Kidney (tissue), 14 donors: Measurements from ENCODE around the gene EIF3L. TPM values are rescaled to one million over a fixed set of nuclear protein-coding genes. Genes with fewer than 3 reads are reported as not detected.

Source experiments
- DNase-seq, 5 donors: peaks; one replicate each; pipeline ENCODE4 v3.0.0-alpha.2; 2013 to 2020
- FAIRE-seq: peaks from 2 replicates; lab custom pipeline; 2012; peaks lifted over from hg19 to GRCh38; lab: Jason Lieb, UNC
- H3K27ac ChIP-seq, 2 donors: one replicate each; pipeline ENCODE4 v1.7.0; 2013; ENCODE audit warnings: low read depth in 2 of 2, low read length in 2 of 2, inconsistent platforms in 1 of 2
- H3K27me3 ChIP-seq: one replicate; pipeline ENCODE4 v1.7.1; 2013; ENCODE audit warnings: low read length, inconsistent platforms; ENCODE audit not compliant: control insufficient read depth, insufficient read depth
- H3K36me3 ChIP-seq, 3 donors: one replicate each; pipeline versions ENCODE4 v1.7.0 to v1.7.1; 2013; ENCODE audit warnings: low read length in 3 of 3, control low read depth in 1 of 3, inconsistent platforms in 1 of 3; ENCODE audit not compliant: insufficient read depth in 3 of 3, control insufficient read depth in 2 of 3
- H3K4me1 ChIP-seq, 3 donors: one replicate each; pipeline versions ENCODE4 v1.7.0 to v1.7.1; 2013; ENCODE audit warnings: low read length in 3 of 3, inconsistent platforms in 1 of 3, low read depth in 1 of 3; ENCODE audit not compliant: control insufficient read depth in 2 of 3, insufficient read depth in 2 of 3
- H3K4me3 ChIP-seq, 3 donors: one replicate each; pipeline versions ENCODE4 v1.7.0 to v1.8.1; 2013; ENCODE audit warnings: low read length in 3 of 3, control low read depth in 1 of 3, inconsistent platforms in 1 of 3
- H3K9ac ChIP-seq, 3 donors: one replicate each; pipeline versions ENCODE4 v1.7.0 to v1.7.1; 2013; ENCODE audit warnings: low read length in 3 of 3, control low read depth in 1 of 3, inconsistent platforms in 1 of 3
- H3K9me3 ChIP-seq, 3 donors: one replicate each; pipeline versions ENCODE4 v1.7.0 to v1.7.1; 2013; ENCODE audit warnings: low read length in 3 of 3, control low read depth in 1 of 3, inconsistent platforms in 1 of 3; ENCODE audit not compliant: control insufficient read depth in 2 of 3, insufficient read depth in 1 of 3
- CTCF ChIP-seq: IDR thresholded peaks from 3 replicates; pipeline ENCODE4 v1.5.1; 2012; ENCODE audit warnings: mild to moderate bottlenecking, moderate library complexity, borderline replicate concordance; ENCODE audit not compliant: insufficient read depth; ENCODE audit errors: extremely low read depth
- intact Hi-C: fragments of 100-400 bp; cut with DNase I; formaldehyde crosslinking; loops from one replicate; pipeline ENCODE4 v1.11.1; 2022
- polyA plus RNA-seq: library from polyadenylated mRNA; stranded (reverse); fragments of 350-450 nt; fragmentation: Illumina TruSeq; extraction: RNeasy Lipid Tissue Mini Kit (QIAGEN cat#74804); gene quantifications from one replicate; pipeline ENCODE4 v1.2.3, GENCODE V29; 2014; ENCODE audit warnings: low read depth, low replicate concordance; ENCODE audit not compliant: insufficient read depth
- total RNA-seq: library from RNA; stranded (reverse); fragmentation: NEBNext Ultra II Directional; extraction: Animal tissue kit (Norgen Biotek cat#: 25700); gene quantifications from one replicate; pipeline ENCODE4 v1.2.1, GENCODE V29; 2021
- donor health status: control.
- donor health status: control.
- donor health status: control.
- donor health status: control.
- donor health status: control.
- donor health status: DM: yes; HTN: yes; CAD: no.
- donor health status: Normal renal cell carcinoma (clear cell type).

The EIF3L gene
- total and polyA plus RNA-seq, 2 donors from 2014 or later, result 352 to 376 TPM

GRCh38 chr22:37822079-37822833, 27.0 kb upstream of the EIF3L start:
- Histone ChIP-seq H3K9me3 (no peaks in the 10 kb centered on the region), H3K27ac (no peak overlapping the region), H3K4me1 (peaks cover 0 to 16% (median 0%) of the 10 kb centered on the region in 3 donors), H3K4me3 (no peak overlapping the region), H3K27me3 (peaks cover 15% of the 10 kb centered on the region), H3K36me3 (no peaks in the 10 kb centered on the region), H3K9ac (no peak overlapping the region)
- TF ChIP-seq CTCF, result no peak
- DNase-seq (no peak), FAIRE-seq (no peak)
- intact Hi-C loops, result no loop called here

GRCh38 chr22:37823134-37823985, 25.9 kb upstream of the EIF3L start, which contains the start of gene GALR3:
GALR3 (plus strand) TSS chr22:37823382; CDS start chr22:37823407, 25 bp downstream.
- DNase-seq, result no peak
- intact Hi-C loops, result no loop called here
- Histone ChIP-seq H3K4me1 (peaks cover 0 to 9% (median 0%) of the 10 kb centered on the region in 3 donors), H3K4me3 (no peak within 1 kb of the TSS), H3K9me3 (no peaks in the 10 kb centered on the region), H3K27me3 (peaks cover 15% of the 10 kb centered on the region), H3K9ac (no peak within 1 kb of the TSS), H3K36me3 (no peaks in the 10 kb centered on the region), H3K27ac (no peak within 1 kb of the TSS)
- no peak for FAIRE-seq
- TF ChIP-seq CTCF, result no peak

GRCh38 chr22:37824674-37825641, 24.3 kb upstream of the EIF3L start:
- Histone ChIP-seq H3K27ac (no peak overlapping the region), H3K4me3 (no peak overlapping the region), H3K9me3 (no peaks in the 10 kb centered on the region), H3K36me3 (peaks cover 0 to 4% (median 2%) of the 10 kb centered on the region in 3 donors), H3K27me3 (peaks cover 15% of the 10 kb centered on the region), H3K9ac (no peak overlapping the region), H3K4me1 (no peaks in the 10 kb centered on the region)
- no peak for FAIRE-seq
- peak in 4 of 5 donors; percentile 35 to 61 (median 47) for DNase-seq
- no peak for TF ChIP-seq CTCF
- intact Hi-C loops, result no loop called here
